Esophagus muscularis mucosa (tissue), 4 donors: Measurements from ENCODE around the gene FADS1. TPM values are rescaled to one million over a fixed set of nuclear protein-coding genes. Genes with fewer than 3 reads are reported as not detected.
A peak's percentile ranks its signal among the peaks of the same experiment; 100 is the strongest.

Experiments used
- DNase-seq: peaks from one replicate; pipeline ENCODE4 v3.0.0-alpha.2; 2017; ENCODE audit errors: extremely low spot score
- H3K27ac ChIP-seq, 4 donors: fragments of 200-600 bp; sonication (generic); replicated peaks in 1 of 4; 1 replicate in 3 of 4; 2 replicates in 1 of 4; pipeline ENCODE4 v1.5.1; 2016 to 2019; ENCODE audit warnings: mild to moderate bottlenecking in 1 of 4
- H3K27me3 ChIP-seq, 4 donors: fragments of 200-600 bp; sonication (generic); one replicate each; pipeline versions ENCODE4 v1.5.1 to v1.6.0; 2016 to 2019
- H3K36me3 ChIP-seq, 4 donors: fragments of 200-600 bp; sonication (generic); one replicate each; pipeline ENCODE4 v1.5.1; 2016 to 2019
- H3K4me1 ChIP-seq, 4 donors: fragments of 200-600 bp; sonication (generic); one replicate each; pipeline ENCODE4 v1.5.1; 2016 to 2019
- H3K4me3 ChIP-seq, 4 donors: fragments of 200-600 bp; sonication (generic); 1 replicate in 2 of 4; 2 replicates in 2 of 4; pipeline ENCODE4 v1.5.1; 2016 to 2019; ENCODE audit warnings: mild to moderate bottlenecking in 4 of 4, moderate library complexity in 1 of 4
- H3K9me3 ChIP-seq, 4 donors: fragments of 200-600 bp; sonication (generic); 1 replicate in 3 of 4; 2 replicates in 1 of 4; pipeline ENCODE4 v1.5.1; 2016 to 2019
- EP300 ChIP-seq: sonication (generic); formaldehyde crosslinking; IDR thresholded peaks from one replicate; pipeline ENCODE4 v1.6.1; 2017; ENCODE audit warnings: antibody characterized with exemption
- POLR2A ChIP-seq: fragments of 450-650 bp; IDR thresholded peaks from one replicate; pipeline ENCODE4 v1.6.1; 2017; ENCODE audit warnings: antibody characterized with exemption, moderate library complexity, mild to moderate bottlenecking, low read depth
- POLR2AphosphoS5 ChIP-seq, 2 donors: sonication (generic); formaldehyde crosslinking; IDR thresholded peaks; one replicate each; pipeline ENCODE4 v1.6.1; 2017; ENCODE audit warnings: antibody characterized with exemption in 2 of 2
- WGBS: methylation state at CpG from one replicate; pipeline ENCODE4 v1.1.5; 2018; 5-methylcytosine and 5-hydroxymethylcytosine counted together
- intact Hi-C: fragments of 100-400 bp; cut with DNase I; formaldehyde crosslinking; loops from one replicate; pipeline ENCODE4 v1.15.1; 2023
- total RNA-seq, 4 donors: library from RNA; depleted of rRNA; stranded (reverse); fragments of >200 nt; gene quantifications; one replicate each; pipeline versions ENCODE4 v1.1.0 to v1.2.1, GENCODE V29; 2016
- TF ChIP-seq, protein P1 (sequence below), 3 experiments: fragments of 200-600 bp in 2 of 3; fragments of 450-650 bp in 1 of 3; sonication (generic) in 2 of 3; IDR thresholded peaks; one replicate each; pipeline ENCODE4 v1.5.1; 2017 to 2019; ENCODE audit warnings: antibody characterized with exemption in 3 of 3, mild to moderate bottlenecking in 2 of 3, moderate library complexity in 1 of 3

FADS1 gene
- total RNA-seq, 4 donors from 2014 or later: 20.2 to 26.0 (median 23.8) TPM

DNA sequence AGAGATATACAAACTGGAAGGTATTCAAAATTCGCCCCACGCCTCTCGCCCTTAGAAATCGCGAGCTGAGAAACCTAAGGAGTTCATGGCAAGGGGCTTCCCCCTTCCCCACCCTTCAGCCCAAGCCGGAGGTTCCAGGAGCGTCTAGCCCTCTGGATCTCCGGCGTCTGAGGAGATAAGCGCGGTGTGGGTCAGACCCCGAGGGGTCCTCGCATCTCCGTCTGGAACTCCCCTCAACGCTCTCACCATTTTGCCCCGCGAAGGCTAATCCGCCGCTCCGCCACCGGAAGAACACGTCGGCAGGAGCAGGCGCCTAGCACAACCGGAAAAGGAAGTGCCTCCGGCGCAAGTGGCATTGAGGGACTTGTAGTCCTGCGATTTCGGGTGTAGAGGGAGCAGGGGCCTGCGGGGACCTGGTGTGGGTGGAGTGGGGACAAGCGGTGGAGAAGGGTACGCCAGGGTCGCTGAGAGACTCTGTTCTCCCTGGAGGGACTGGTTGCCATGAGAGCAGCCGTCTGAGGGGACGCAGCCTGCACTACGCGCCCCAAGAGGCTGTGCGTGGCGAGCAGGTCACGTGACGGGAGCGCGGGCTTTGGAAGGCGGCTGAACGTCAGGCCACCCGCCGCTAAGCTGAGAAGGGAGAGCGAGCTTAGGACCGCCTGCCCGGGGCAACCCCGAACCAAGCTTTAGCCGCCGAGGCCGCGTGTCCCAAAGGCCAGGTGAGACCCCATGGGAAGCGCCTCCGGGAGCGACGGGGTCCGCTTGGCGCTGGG lies 24.3 kb downstream of the FADS1 start, which contains the start of the genes FEN1 and TMEM258:
FEN1 (plus strand) TSS at position 602 of the 773 bp plus-strand sequence. CDS start 2,451 bp downstream, outside the sequence.
TMEM258 (minus strand) TSS at position 290 of the 773 bp plus-strand sequence; CDS start at position 249, 41 bp downstream.
- Histone ChIP-seq H3K9me3 (no peaks in the 10 kb centered on the region), H3K4me1 (peaks cover 23 to 46% (median 31%) of the 10 kb centered on the region in 4 donors), H3K27ac (peak within 1 kb of the TSS; percentile 92 to 96 (median 94)), H3K4me3 (peak within 1 kb of the TSS; percentile 64 to 87 (median 82)), H3K27me3 (no peaks in the 10 kb centered on the region), H3K36me3 (peaks cover 23 to 42% (median 39%) of the 10 kb centered on the region in 4 donors)
- TF ChIP-seq EP300 (no peak), POLR2AphosphoS5 (IDR thresholded peaks at IDR 0.05) (peak; percentile 92 to 93), POLR2A (peak; percentile 36)
- TF ChIP-seq, protein P1, sequence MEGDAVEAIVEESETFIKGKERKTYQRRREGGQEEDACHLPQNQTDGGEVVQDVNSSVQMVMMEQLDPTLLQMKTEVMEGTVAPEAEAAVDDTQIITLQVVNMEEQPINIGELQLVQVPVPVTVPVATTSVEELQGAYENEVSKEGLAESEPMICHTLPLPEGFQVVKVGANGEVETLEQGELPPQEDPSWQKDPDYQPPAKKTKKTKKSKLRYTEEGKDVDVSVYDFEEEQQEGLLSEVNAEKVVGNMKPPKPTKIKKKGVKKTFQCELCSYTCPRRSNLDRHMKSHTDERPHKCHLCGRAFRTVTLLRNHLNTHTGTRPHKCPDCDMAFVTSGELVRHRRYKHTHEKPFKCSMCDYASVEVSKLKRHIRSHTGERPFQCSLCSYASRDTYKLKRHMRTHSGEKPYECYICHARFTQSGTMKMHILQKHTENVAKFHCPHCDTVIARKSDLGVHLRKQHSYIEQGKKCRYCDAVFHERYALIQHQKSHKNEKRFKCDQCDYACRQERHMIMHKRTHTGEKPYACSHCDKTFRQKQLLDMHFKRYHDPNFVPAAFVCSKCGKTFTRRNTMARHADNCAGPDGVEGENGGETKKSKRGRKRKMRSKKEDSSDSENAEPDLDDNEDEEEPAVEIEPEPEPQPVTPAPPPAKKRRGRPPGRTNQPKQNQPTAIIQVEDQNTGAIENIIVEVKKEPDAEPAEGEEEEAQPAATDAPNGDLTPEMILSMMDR (IDR thresholded peaks at IDR 0.05): peak in 1 of 3 experiments; percentile 11
- DNase-seq: peak; percentile 98
- 0% methylated on average over 25 of the region's 61 CpGs for WGBS
- intact Hi-C loops: loop anchor here (10.0 kb wide), 1 partner anchor 292 kb away; no protein-coding TSS in a partner anchor

DNA sequence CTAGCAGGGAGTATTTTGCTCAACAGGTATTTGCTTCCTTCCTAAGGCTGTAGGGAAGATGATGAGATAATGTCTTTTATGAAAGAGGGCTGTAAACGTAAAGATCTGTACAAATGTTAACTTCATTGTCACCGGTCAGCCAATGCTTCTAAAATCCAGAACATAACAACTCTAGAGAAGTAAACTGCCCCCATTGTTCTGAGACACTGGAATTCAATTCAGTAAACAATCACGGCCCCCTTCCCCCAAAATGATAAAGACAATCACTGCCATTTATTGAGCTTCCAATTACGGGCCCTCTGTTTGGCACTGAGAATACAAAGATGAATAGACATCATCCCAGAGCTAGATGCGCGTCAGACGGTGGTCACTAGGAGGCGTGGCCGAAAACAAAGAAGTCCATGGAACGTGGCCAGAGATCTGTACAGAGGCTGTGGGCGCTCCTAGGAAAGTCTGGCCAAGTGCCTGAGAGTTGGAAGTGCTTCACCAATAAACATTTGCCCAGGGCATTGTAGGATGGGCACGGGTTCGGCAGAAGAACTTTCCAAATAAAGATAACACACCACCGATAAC lies 25.0 kb downstream of the FADS1 start:
- Histone ChIP-seq H3K27ac (peak overlapping the region; percentile 92 to 96 (median 94)), H3K9me3 (no peaks in the 10 kb centered on the region), H3K4me3 (peak overlapping the region; percentile 64 to 87 (median 82)), H3K36me3 (peaks cover 29 to 49% (median 46%) of the 10 kb centered on the region in 4 donors), H3K27me3 (no peaks in the 10 kb centered on the region), H3K4me1 (peaks cover 20 to 44% (median 25%) of the 10 kb centered on the region in 4 donors)
- WGBS: 3% methylated on average over 14 of the region's 14 CpGs
- no peak for DNase-seq
- intact Hi-C loops: loop anchor here (10.0 kb wide), 1 partner anchor 293 kb away; no protein-coding TSS in a partner anchor
- TF ChIP-seq POLR2AphosphoS5 (IDR thresholded peaks at IDR 0.05) (no peak), POLR2A (no peak), EP300 (no peak)
- TF ChIP-seq, protein P1 (IDR thresholded peaks at IDR 0.05): no peak

DNA sequence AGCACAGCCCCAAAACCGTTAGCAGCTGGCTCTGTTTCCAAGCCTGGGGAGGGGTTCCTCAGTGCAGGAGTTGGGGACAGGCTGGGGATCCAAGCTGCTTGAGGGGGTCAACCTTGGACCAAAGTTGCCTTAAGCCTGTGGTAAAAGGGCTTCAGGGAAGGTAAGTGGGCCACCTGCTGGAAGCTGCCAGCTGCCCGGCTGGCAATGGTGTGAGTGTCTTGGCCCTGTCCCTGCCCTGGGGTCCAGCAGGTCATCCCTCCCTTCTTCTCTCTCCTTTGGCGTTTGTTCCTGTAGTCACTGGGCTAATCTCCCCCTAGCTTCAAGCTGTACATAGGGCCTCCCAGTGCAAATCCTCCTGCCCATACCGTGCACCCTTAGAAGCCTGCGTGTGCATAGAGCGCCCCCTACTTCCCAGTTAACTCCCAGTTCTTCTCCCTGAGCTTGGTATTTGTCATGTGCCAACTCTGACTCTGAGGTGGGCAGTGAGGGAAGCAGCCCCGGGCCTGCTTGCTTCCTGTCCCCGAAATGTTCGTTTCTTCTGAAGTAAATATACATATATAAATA lies 28.8 kb downstream of the FADS1 start:
- Histone ChIP-seq H3K4me3 (no peak overlapping the region), H3K4me1 (peaks cover 14 to 32% (median 15%) of the 10 kb centered on the region in 4 donors), H3K27me3 (no peaks in the 10 kb centered on the region), H3K27ac (no peak overlapping the region), H3K9me3 (no peaks in the 10 kb centered on the region), H3K36me3 (peaks cover 42 to 75% (median 70%) of the 10 kb centered on the region in 4 donors)
- intact Hi-C loops: no loop called here
- 39% methylated on average over 8 of the region's 9 CpGs for WGBS
- DNase-seq: no peak
- TF ChIP-seq, protein P1 (IDR thresholded peaks at IDR 0.05): peak in 2 of 3 experiments; percentile 19 to 20
- no peak for TF ChIP-seq EP300

DNA sequence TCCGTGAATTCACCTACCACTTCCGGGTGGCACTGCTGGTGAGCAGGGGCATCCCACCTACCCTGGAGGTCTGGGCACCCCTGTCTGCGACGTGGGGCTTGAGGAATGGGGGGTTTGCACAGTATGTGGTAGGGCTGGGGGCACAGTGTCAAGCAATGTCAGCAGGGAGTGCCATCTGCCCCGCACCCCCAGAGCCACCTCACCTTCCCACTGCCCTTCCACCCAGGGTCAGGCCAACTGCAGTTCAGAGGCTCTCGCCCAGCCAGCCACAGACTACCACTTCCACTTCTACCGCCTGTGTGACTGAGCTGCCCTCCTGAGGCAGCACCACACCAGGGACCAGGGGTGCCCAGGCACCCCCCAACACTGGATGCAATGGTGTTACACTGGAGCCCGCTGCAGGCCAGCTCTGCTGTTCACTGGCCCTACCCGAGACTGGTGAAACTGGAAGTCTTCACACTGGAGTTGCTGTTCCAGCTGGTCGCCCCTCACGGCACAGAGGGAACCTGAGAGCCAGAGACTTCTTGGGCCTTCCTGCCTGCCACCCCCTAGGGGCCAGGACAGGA lies 30.9 kb downstream of the FADS1 start:
- no peak for DNase-seq
- TF ChIP-seq, protein P1 (IDR thresholded peaks at IDR 0.05): no peak
- TF ChIP-seq EP300: no peak
- Histone ChIP-seq H3K27me3 (no peaks in the 10 kb centered on the region), H3K27ac (no peak overlapping the region), H3K9me3 (no peaks in the 10 kb centered on the region), H3K4me3 (no peak overlapping the region), H3K36me3 (peaks cover 42 to 85% (median 75%) of the 10 kb centered on the region in 4 donors), H3K4me1 (peaks cover 3 to 17% (median 3%) of the 10 kb centered on the region in 4 donors)
- 85% methylated on average over 4 of the region's 11 CpGs for WGBS
- intact Hi-C loops: no loop called here
